Right lobe of liver (tissue), 6 donors: ENCODE data around the gene MALAT1. TPM values are rescaled to one million over a fixed set of nuclear protein-coding genes. Genes with fewer than 3 reads are reported as not detected.

Source experiments
- ATAC-seq, 4 donors: fragments of 200-7000 bp; cut with Tn5 transposase; one replicate each; pipeline ENCODE4 v1.9.1; 2020; ENCODE audit warnings: mild to moderate bottlenecking in 4 of 4, moderate library complexity in 4 of 4
- DNase-seq, 3 donors: peaks; one replicate each; pipeline ENCODE4 v3.0.0-alpha.2; 2020
- H3K27ac ChIP-seq, 3 donors: fragments of 200-600 bp; one replicate each; pipeline ENCODE4 v1.8.0; 2022
- H3K27me3 ChIP-seq, 2 donors: fragments of 200-600 bp; one replicate each; pipeline ENCODE4 v1.8.0; 2022
- H3K36me3 ChIP-seq, 4 donors: fragments of 200-600 bp; sonication (generic) in 1 of 4; one replicate each; pipeline versions ENCODE4 v1.5.1 to v1.8.0; 2017 to 2022; ENCODE audit warnings: control low read depth in 1 of 4
- H3K4me1 ChIP-seq, 4 donors: fragments of 200-600 bp; sonication (generic) in 1 of 4; one replicate each; pipeline versions ENCODE4 v1.5.1 to v1.8.0; 2017 to 2022; ENCODE audit warnings: control low read depth in 1 of 4
- H3K4me3 ChIP-seq, 3 donors: fragments of 200-600 bp; one replicate each; pipeline ENCODE4 v1.8.0; 2022
- H3K9me3 ChIP-seq, 4 donors: fragments of 200-600 bp; sonication (generic) in 1 of 4; one replicate each; pipeline versions ENCODE4 v1.5.1 to v1.8.0; 2017 to 2022; ENCODE audit warnings: control low read depth in 1 of 4
- POLR2A ChIP-seq: fragments of 450-650 bp; IDR thresholded peaks from one replicate; pipeline ENCODE4 v1.6.1; 2017; ENCODE audit warnings: antibody characterized with exemption, mild to moderate bottlenecking
- WGBS: methylation state at CpG from one replicate; pipeline ENCODE4 v1.1.6; 2018; ENCODE audit warnings: low coverage, low lambda C conversion rate; ENCODE audit not compliant: insufficient coverage; ENCODE audit errors: missing lambda C conversion rate; 5-methylcytosine and 5-hydroxymethylcytosine counted together
- intact Hi-C, 2 donors: fragments of 100-400 bp; cut with DNase I; formaldehyde crosslinking; loops; one replicate each; pipeline versions ENCODE4 v1.11.2 to v1.14.1; 2022
- total RNA-seq, 6 experiments: library from RNA; depleted of rRNA in 2 of 6; stranded (reverse); fragments of >200 nt in 2 of 6; fragmentation: NEBNext Ultra II Directional in 3 of 6; extraction: Animal tissue kit (Norgen Biotek cat#: 25700) in 3 of 6; gene quantifications; one replicate each; pipeline versions ENCODE4 v1.1.0 to v1.2.4, GENCODE V29; 2016 to 2023
- TF ChIP-seq, protein P1 (sequence below), 4 donors: fragments of 200-600 bp in 3 of 4; fragments of 450-650 bp in 1 of 4; IDR thresholded peaks; one replicate each; pipeline versions ENCODE4 v1.5.1 to v1.8.0; 2016 to 2022; ENCODE audit warnings: antibody characterized with exemption in 4 of 4, mild to moderate bottlenecking in 2 of 4
- donor health status: DM: no; HTN: yes; CAD: no.
- donor health status: DM: no; HTN: no; CAD: no.
- donor health status: DM: no; HTN: no; CAD: no.
- donor health status: DM: no; HTN: yes; CAD: no.
- donor health status: DM: no; HTN: yes; CAD: no.

MALAT1 gene
- total RNA-seq, 6 experiments from 2014 or later, result 2,716 to 5,163 (median 3,933) TPM

DNA sequence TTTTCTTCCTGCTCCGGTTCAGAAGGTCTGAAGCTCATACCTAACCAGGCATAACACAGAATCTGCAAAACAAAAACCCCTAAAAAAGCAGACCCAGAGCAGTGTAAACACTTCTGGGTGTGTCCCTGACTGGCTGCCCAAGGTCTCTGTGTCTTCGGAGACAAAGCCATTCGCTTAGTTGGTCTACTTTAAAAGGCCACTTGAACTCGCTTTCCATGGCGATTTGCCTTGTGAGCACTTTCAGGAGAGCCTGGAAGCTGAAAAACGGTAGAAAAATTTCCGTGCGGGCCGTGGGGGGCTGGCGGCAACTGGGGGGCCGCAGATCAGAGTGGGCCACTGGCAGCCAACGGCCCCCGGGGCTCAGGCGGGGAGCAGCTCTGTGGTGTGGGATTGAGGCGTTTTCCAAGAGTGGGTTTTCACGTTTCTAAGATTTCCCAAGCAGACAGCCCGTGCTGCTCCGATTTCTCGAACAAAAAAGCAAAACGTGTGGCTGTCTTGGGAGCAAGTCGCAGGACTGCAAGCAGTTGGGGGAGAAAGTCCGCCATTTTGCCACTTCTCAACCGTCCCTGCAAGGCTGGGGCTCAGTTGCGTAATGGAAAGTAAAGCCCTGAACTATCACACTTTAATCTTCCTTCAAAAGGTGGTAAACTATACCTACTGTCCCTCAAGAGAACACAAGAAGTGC lies 661 bp upstream of the MALAT1 start:
- WGBS, result 0% methylated on average over 24 of the region's 24 CpGs
- peak; percentile 11 to 30 (median 22) for ATAC-seq
- intact Hi-C loops, result loop anchor here in 1 of 2 donors (5.0 kb wide), 1 partner anchor 76 kb away; the partner anchor contains the start of gene NEAT1

DNA sequence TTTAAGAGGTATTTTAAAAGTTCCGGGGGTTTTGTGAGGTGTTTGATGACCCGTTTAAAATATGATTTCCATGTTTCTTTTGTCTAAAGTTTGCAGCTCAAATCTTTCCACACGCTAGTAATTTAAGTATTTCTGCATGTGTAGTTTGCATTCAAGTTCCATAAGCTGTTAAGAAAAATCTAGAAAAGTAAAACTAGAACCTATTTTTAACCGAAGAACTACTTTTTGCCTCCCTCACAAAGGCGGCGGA lies 193 bp upstream of the MALAT1 start:
- H3K27ac ChIP-seq, result peak overlapping the region; percentile 99 to 100 (median 100)
- no peak for TF ChIP-seq POLR2A
- TF ChIP-seq, protein P1, sequence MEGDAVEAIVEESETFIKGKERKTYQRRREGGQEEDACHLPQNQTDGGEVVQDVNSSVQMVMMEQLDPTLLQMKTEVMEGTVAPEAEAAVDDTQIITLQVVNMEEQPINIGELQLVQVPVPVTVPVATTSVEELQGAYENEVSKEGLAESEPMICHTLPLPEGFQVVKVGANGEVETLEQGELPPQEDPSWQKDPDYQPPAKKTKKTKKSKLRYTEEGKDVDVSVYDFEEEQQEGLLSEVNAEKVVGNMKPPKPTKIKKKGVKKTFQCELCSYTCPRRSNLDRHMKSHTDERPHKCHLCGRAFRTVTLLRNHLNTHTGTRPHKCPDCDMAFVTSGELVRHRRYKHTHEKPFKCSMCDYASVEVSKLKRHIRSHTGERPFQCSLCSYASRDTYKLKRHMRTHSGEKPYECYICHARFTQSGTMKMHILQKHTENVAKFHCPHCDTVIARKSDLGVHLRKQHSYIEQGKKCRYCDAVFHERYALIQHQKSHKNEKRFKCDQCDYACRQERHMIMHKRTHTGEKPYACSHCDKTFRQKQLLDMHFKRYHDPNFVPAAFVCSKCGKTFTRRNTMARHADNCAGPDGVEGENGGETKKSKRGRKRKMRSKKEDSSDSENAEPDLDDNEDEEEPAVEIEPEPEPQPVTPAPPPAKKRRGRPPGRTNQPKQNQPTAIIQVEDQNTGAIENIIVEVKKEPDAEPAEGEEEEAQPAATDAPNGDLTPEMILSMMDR (IDR thresholded peaks at IDR 0.05), result no peak
- H3K36me3 ChIP-seq, result peaks cover 0 to 19% (median 12%) of the 10 kb centered on the region in 4 donors
- WGBS, result under 1% methylated on average over 6 of the region's 6 CpGs
- no peaks in the 10 kb centered on the region for H3K27me3 ChIP-seq
- peaks cover 0 to 42% (median 12%) of the 10 kb centered on the region in 4 donors for H3K4me1 ChIP-seq
- intact Hi-C loops, result loop anchor here in 1 of 2 donors (5.0 kb wide), 1 partner anchor 76 kb away; the partner anchor contains the start of gene NEAT1
- DNase-seq (no peak), ATAC-seq (no peak)
- H3K4me3 ChIP-seq, result peak overlapping the region; percentile 61 to 75 (median 67)
- no peaks in the 10 kb centered on the region for H3K9me3 ChIP-seq

More for the DNA sequence above, 661 bp upstream of the MALAT1 start:
- Histone ChIP-seq H3K4me3 (peak overlapping the region; percentile 61 to 75 (median 67)), H3K9me3 (no peaks in the 10 kb centered on the region), H3K27me3 (no peaks in the 10 kb centered on the region), H3K36me3 (peaks cover 0 to 14% (median 8%) of the 10 kb centered on the region in 4 donors), H3K27ac (peak overlapping the region; percentile 99 to 100 (median 100)), H3K4me1 (peaks cover 0 to 42% (median 16%) of the 10 kb centered on the region in 4 donors)
- no peak for TF ChIP-seq POLR2A
- TF ChIP-seq, protein P1 (IDR thresholded peaks at IDR 0.05), result no peak
- DNase-seq, result peak in 2 of 3 donors; percentile 66 to 74

DNA sequence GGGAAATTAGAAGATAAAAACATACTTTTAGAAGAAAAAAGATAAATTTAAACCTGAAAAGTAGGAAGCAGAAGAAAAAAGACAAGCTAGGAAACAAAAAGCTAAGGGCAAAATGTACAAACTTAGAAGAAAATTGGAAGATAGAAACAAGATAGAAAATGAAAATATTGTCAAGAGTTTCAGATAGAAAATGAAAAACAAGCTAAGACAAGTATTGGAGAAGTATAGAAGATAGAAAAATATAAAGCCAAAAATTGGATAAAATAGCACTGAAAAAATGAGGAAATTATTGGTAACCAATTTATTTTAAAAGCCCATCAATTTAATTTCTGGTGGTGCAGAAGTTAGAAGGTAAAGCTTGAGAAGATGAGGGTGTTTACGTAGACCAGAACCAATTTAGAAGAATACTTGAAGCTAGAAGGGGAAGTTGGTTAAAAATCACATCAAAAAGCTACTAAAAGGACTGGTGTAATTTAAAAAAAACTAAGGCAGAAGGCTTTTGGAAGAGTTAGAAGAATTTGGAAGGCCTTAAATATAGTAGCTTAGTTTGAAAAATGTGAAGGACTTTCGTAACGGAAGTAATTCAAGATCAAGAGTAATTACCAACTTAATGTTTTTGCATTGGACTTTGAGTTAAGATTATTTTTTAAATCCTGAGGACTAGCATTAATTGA lies 1.0 kb downstream of the MALAT1 start:
- ATAC-seq, result no peak
- H3K27me3 ChIP-seq, result no peaks in the 10 kb centered on the region
- H3K4me1 ChIP-seq, result peaks cover 0 to 40% (median 6%) of the 10 kb centered on the region in 4 donors
- WGBS, result 3% methylated on average over 3 of the region's 3 CpGs
- intact Hi-C loops, result loop anchor here in 1 of 2 donors (5.0 kb wide), 1 partner anchor 78 kb away; the partner anchor contains the start of gene NEAT1
- H3K27ac ChIP-seq, result peak overlapping the region; percentile 99 to 100 (median 100)
- no peaks in the 10 kb centered on the region for H3K9me3 ChIP-seq
- DNase-seq, result no peak
- peaks cover 0 to 31% (median 21%) of the 10 kb centered on the region in 4 donors for H3K36me3 ChIP-seq
- TF ChIP-seq POLR2A, result no peak
- TF ChIP-seq, protein P1 (IDR thresholded peaks at IDR 0.05), result no peak
- peak overlapping the region; percentile 61 to 75 (median 67) for H3K4me3 ChIP-seq

DNA sequence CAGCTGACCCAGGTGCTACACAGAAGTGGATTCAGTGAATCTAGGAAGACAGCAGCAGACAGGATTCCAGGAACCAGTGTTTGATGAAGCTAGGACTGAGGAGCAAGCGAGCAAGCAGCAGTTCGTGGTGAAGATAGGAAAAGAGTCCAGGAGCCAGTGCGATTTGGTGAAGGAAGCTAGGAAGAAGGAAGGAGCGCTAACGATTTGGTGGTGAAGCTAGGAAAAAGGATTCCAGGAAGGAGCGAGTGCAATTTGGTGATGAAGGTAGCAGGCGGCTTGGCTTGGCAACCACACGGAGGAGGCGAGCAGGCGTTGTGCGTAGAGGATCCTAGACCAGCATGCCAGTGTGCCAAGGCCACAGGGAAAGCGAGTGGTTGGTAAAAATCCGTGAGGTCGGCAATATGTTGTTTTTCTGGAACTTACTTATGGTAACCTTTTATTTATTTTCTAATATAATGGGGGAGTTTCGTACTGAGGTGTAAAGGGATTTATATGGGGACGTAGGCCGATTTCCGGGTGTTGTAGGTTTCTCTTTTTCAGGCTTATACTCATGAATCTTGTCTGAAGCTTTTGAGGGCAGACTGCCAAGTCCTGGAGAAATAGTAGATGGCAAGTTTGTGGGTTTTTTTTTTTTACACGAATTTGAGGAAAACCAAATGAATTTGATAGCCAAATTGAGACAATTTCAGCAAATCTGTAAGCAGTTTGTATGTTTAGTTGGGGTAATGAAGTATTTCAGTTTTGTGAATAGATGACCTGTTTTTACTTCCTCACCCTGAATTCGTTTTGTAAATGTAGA lies 1.7 kb downstream of the MALAT1 start:
- ATAC-seq, result no peak
- intact Hi-C loops, result no loop called here
- peak overlapping the region; percentile 99 to 100 (median 100) for H3K27ac ChIP-seq
- no peaks in the 10 kb centered on the region for H3K9me3 ChIP-seq
- H3K36me3 ChIP-seq, result peaks cover 6 to 38% (median 27%) of the 10 kb centered on the region in 4 donors
- peak; percentile 19 for TF ChIP-seq POLR2A
- TF ChIP-seq, protein P1 (IDR thresholded peaks at IDR 0.05), result no peak
- peak overlapping the region; percentile 61 to 75 (median 67) for H3K4me3 ChIP-seq
- peaks cover 0 to 42% (median 4%) of the 10 kb centered on the region in 4 donors for H3K4me1 ChIP-seq
- WGBS, result 0% methylated on average over 20 of the region's 20 CpGs
- DNase-seq, result peak in 1 of 3 donors; percentile 68
- no peaks in the 10 kb centered on the region for H3K27me3 ChIP-seq
